ENCODE data around the gene CCNB1IP1.

GRCh38 chr14:20274062-20274461 is 59.0 kb downstream of the CCNB1IP1 start:
- no peak for TF ChIP-seq ZFP3 (CRISPR knock-in tag; IDR thresholded peaks at IDR 0.05)
- no peak for TF ChIP-seq TOX (CRISPR knock-in tag; IDR thresholded peaks at IDR 0.05; ENCODE audit: borderline replicate concordance)
- TF ChIP-seq ISL1 (CRISPR knock-in tag; IDR thresholded peaks at IDR 0.05): no peak
- no peak for TF ChIP-seq ZFP30 (CRISPR knock-in tag; IDR thresholded peaks at IDR 0.05)
- TF ChIP-seq RARB (CRISPR knock-in tag; IDR thresholded peaks at IDR 0.05): no peak

All from SK-N-SH treated with all-trans-retinoic acid at 6 μM for 48 hours (cell line).